HG03565 (cell line): Measurements from ENCODE around the gene EGFLAM.
"Not testable (repeated sequence)": the region's sequence is repeated elsewhere in the genome, so short reads cannot be mapped to it uniquely, and the experiment has no call there.

Source experiments
- ATAC-seq: cut with Tn5 transposase; IDR thresholded peaks from one replicate; pipeline ENCODE4 v1.9.1; 2021; ENCODE audit warnings: mild to moderate bottlenecking, moderate library complexity; ENCODE audit not compliant: unreplicated experiment

The EGFLAM gene

GRCh38 chr5:38413696-38414095 is 155.3 kb downstream of the EGFLAM start:
- ATAC-seq = no peak

GRCh38 chr5:38414348-38414747 is 156.0 kb downstream of the EGFLAM start:
- ATAC-seq = no peak

GRCh38 chr5:38415772-38416171 is 157.4 kb downstream of the EGFLAM start:
- ATAC-seq = not testable (repeated sequence)

- no peak for ATAC-seq
Measured at GRCh38 chr5:38417658-38418017, 159.3 kb downstream of the EGFLAM start.

GRCh38 chr5:38420246-38420645 is 161.9 kb downstream of the EGFLAM start:
- no peak for ATAC-seq

GRCh38 chr5:38420691-38421390 is 162.5 kb downstream of the EGFLAM start:
- peak; percentile 72 for ATAC-seq

- ATAC-seq = no peak
Measured at GRCh38 chr5:38422622-38423021, 164.3 kb downstream of the EGFLAM start.

- ATAC-seq = no peak
Measured at GRCh38 chr5:38423276-38424147, 165.2 kb downstream of the EGFLAM start.

- ATAC-seq = no peak
Measured at GRCh38 chr5:38424148-38425060, 166.0 kb downstream of the EGFLAM start.

- no peak for ATAC-seq
Measured at GRCh38 chr5:38426490-38426889, 168.1 kb downstream of the EGFLAM start.

- ATAC-seq = no peak
Measured at GRCh38 chr5:38426986-38427950, 168.9 kb downstream of the EGFLAM start.

GRCh38 chr5:38431242-38431853 is 173.0 kb downstream of the EGFLAM start:
- ATAC-seq = no peak

- no peak for ATAC-seq
Measured at GRCh38 chr5:38433160-38433861, 175.0 kb downstream of the EGFLAM start.

GRCh38 chr5:38434966-38435705 is 176.8 kb downstream of the EGFLAM start:
- no peak for ATAC-seq

- no peak for ATAC-seq
Measured at GRCh38 chr5:38438757-38439156, 180.4 kb downstream of the EGFLAM start.

- peak; percentile 99 for ATAC-seq
Measured at GRCh38 chr5:38441453-38442246, 183.3 kb downstream of the EGFLAM start.

GRCh38 chr5:38442247-38442573 is 183.9 kb downstream of the EGFLAM start:
- no peak for ATAC-seq

GRCh38 chr5:38443390-38443789 is 185.0 kb downstream of the EGFLAM start:
- no peak for ATAC-seq
